Fibroblast of skin of left biceps (primary cell): ENCODE results near the gene NPC1.

ENCODE experiments used
- DNase-seq, 2 experiments: peaks; one replicate each; pipeline ENCODE4 v3.0.0-alpha.2; 2013; ENCODE audit warnings: low read depth in 2 of 2

The NPC1 gene

DNA sequence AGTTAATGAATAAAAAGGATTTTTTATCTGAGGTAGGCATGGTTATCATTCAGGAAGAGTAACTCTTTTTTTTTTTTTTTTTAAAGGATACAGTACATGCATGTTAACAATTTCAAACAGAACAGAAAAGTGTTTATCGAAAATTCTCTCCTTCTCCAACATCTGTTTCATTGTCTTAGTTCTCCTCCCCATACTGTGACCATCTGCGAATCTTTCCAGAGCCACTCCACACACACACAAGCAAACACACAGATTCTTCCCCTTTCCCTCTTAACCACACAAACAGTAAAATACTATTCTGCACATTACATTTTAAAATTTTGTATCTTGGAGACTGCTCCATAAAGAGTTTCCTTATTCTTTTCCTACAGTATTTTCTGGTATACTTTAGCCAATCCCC is 38.0 kb downstream of the NPC1 start:
- DNase-seq: no peak

GRCh38 chr18:23547846-23548245 is 38.5 kb downstream of the NPC1 start:
- DNase-seq: no peak

DNA sequence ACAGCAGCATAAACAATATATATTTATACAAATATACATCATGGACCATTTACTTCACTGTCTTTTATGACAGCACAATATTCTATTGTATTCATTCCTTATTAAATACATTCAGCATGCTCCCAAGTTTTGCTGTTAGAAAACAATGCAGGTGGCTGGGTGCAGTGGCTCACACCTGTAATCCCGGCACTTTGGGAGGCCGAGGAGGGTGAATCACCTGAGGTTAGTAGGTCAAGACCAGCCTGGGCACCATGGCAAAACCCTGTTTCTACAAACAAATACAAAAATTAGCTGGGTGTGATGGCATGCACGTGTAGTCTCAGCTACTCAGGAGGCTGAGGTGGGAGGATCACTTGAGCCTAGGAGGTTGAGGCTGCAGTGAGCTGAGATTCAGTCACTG is 39.0 kb downstream of the NPC1 start:
- DNase-seq: no peak

GRCh38 chr18:23545247-23545789 is 41.0 kb downstream of the NPC1 start:
- DNase-seq: no peak

DNA sequence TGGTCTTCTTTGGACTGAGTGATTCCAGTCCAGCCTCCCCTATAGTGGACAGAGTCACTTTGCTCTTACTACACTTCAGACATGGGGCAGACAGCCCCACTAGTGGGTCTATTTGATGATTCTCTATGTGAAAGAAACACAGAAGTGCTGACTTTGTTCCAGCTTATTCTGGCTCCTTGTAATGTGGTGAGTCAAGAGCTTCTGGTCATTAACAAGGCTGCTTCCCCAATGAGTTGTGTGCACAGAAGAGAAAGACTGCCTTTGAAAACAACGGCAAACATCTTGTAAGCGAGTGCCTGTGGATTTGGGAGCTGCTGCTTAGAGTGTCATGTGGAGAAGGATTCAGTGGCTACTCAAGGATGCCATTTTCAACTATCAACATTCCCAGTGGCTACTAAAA is 43.8 kb downstream of the NPC1 start:
- DNase-seq: no peak

GRCh38 chr18:23541349-23542093 is 44.8 kb downstream of the NPC1 start:
- DNase-seq: no peak

DNA sequence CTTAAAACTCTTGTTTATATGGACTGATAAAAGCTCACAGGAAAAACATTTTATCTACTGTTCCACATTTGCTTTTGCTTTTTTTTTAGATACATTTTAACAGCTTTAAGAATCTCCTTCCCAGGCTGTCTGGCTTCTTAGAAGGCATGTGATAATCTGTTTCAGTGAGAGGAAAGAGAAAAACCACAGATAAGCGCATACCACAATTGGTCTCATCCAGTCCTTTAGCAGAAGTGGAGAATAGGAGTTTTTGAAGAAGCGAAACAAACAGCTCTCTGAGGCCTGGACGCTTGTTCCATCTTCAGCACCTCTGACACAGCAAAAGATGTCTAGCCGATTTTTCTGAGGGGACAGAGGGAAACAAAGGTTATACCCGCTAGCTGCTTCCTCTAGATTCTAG is 45.4 kb downstream of the NPC1 start:
- no peak for DNase-seq

GRCh38 chr18:23539911-23540525 is 46.3 kb downstream of the NPC1 start:
- DNase-seq: no peak

GRCh38 chr18:23539296-23539695 is 47.0 kb downstream of the NPC1 start:
- DNase-seq: no peak

GRCh38 chr18:23538870-23539269 is 47.4 kb downstream of the NPC1 start:
- DNase-seq: no peak

DNA sequence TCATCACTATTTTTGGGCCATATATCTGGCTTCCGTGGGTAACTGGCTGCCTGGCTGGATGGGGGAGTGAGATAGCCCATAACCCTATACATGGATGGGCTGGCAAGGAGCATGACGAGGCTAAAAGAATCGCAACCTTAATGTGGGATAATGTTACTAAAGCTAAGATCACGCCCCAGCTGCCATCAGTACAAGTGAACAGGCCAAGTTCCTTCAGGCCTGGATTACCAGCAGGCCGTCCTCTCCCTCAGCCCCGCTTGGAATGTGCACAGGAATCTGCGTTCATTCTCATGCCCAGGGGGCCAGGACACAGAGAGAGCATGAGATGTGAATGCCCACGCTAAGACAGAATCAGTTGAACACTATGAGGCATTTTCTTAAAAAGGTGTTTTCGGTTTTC is 48.3 kb downstream of the NPC1 start:
- DNase-seq: no peak

- no peak for DNase-seq
Observed at GRCh38 chr18:23537274-23537673, 49.0 kb downstream of the NPC1 start.

GRCh38 chr18:23536204-23536603 is 50.1 kb downstream of the NPC1 start:
- DNase-seq: no peak

DNA sequence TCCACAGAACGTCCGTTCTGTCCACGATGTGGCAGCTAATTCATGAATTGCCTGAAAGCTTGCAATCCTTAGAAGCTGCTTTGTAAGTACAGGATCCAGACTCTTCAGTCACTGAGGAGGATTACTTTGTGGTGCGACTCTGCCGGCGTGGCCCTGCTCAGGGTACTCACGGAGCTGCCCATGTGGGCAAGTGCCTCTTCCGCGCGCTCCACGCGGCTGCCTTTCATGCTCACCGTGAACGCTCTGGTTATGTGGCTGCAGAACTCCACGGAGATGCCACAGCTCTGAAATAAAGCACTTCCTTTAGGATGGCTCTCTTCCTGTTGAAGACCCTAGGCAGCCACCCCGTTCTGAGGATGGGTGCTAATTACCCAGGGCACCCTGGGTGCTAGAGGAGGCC is 52.0 kb downstream of the NPC1 start:
- DNase-seq: no peak

DNA sequence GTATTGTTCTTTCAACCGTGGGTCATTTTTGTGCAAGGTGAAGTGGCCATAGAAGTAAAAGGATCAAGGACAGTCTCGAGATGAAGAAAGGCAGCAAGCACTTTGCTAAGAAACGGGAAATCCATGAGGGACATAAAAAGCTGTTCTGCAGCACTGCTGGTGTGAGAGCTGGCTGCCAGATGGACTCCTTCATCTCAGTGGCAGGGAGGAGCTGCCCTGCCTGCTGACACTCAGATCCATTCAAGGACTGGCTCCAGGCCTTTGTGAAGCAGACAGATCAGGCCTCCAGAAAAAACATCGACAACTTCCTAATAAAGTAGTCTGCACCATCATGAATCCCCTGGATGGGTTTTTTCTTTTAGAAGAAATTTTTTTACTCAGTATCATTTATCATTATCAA is 53.5 kb downstream of the NPC1 start:
- no peak for DNase-seq

- DNase-seq: no peak
Observed at GRCh38 chr18:23531912-23532311, 54.4 kb downstream of the NPC1 start.

- no peak for DNase-seq
Observed at GRCh38 chr18:23530195-23530594, 56.1 kb downstream of the NPC1 start.

- DNase-seq: no peak
Observed at GRCh38 chr18:23529604-23530003, 56.7 kb downstream of the NPC1 start.

GRCh38 chr18:23528580-23529472 is 57.5 kb downstream of the NPC1 start:
- no peak for DNase-seq

DNA sequence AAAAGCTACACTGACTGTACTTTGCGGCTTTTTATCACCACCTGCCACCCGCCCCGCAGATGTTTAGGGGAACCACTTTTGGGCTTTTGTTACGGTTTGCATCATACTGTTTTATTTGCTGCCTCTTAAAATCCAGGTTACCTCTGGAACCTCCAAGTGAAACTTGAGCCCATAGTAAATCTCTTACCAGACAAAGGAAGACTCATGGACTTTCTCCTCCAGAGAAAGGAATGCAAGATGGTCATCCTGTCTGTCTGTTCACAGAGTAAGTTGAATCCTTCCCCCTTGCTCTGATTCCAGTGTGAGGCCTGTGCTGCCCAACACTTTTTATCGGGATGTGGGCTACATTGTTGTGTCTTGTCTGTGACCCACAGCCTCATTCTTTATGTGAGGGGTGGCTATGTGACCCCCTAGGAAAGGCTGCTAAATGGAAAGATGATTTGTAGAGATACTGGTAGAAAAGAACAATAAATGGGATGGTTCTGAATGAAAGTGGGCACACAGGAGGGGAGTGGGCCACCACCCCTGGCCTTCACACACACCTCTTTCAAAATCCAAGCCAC is 59.7 kb downstream of the NPC1 start:
- no peak for DNase-seq

GRCh38 chr18:23524213-23524707 is 62.0 kb downstream of the NPC1 start:
- no peak for DNase-seq
